HUDEP-2 (cell line): ENCODE results near the gene PID1.

Experiments
- DNase-seq, 76 experiments: peaks; one replicate each; lab custom pipeline; 2025; ENCODE audit not compliant: unreplicated experiment in 76 of 76; lab: John Stamatoyannopoulos, UW

The PID1 gene

GRCh38 chr2:229173825-229174359 is 97.2 kb downstream of the PID1 start:
- no peak for DNase-seq

DNA sequence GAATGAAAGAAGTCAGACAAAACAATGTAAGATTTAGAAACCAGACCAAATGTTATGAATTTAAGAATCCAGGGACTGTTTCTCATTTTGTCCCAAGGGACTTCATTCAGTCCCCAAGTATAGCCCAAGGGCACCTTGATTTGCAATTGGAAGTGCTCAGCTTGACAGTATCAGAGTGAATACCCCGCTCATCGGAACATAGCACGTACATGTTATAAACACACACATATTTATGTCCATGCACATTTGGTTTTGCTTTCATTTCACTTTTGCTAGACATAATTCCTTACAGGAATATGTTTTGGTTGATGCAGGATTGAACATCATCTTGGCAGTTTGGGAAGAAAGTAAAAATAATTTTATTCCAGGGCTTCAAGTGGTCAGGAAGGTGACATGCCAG is 100.2 kb downstream of the PID1 start:
- DNase-seq: no peak

DNA sequence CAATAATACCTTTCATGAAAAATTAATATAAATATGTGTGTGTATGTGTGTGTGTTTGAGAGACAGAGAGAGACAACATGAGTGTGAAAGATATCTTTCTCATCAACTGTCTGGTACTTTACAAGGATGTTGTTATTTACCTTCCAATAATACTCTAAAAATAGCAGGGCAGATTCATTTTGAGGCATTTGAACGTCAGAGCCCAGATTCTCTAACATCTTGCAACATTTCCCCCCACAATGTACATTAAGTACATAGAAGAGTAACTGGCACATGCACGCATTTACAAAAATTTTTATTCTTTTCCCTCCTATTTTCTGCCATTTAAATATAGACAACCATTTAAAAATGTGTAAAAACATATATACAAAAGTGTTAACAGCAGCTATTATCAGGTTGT is 100.9 kb downstream of the PID1 start:
- DNase-seq: no peak

DNA sequence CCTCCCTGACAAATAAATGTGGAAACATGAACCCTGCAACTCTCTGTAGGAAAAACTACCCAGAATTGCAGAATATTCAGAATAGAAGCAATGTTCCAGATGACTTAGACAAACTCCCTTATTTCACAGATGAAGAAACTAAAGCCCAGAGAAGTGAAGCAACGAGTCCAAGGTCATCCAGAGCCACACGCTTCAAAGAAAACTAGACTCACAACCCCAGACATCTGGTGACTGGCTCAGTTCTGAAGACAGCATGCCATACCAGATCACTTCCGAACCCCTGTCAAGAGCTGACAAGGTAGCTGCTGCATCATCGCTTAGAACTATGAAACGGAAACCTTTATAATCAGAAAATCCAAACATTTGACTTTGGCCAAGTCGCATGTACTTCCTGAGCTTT is 101.3 kb downstream of the PID1 start:
- no peak for DNase-seq

DNA sequence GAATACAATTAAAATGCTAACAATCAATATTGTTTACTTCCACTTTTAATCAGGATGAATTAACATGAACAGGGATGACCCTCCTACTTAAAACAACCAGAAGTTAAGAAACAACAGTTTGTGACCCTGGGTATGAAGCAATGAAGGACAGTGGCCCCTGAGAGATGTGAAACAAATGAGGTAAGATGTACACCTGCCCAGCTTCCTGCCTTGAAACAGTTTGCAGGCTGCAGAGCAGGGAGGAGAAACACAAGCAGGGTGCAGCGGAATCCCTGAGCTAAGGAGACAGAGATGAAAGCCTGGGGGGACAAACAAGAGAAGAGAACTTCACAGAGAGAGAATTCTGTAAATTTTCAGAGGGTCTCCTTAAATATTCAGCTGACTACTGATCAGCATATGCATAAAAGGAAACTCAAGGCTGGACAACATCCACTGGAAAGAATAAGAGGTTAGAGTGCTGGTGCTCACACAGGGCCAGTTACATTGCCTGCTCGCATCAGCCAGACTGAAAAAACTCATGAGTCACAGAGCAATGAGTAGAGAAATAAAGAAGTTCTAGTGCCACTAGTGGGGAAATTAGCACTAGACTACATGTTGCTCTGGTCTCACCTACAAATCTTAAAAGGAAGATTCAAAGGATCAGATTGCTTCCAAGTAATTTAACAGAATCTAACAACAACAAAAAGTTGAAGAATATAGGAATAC is 106.4 kb downstream of the PID1 start:
- no peak for DNase-seq

GRCh38 chr2:229163893-229164292 is 107.2 kb downstream of the PID1 start:
- DNase-seq: no peak

DNA sequence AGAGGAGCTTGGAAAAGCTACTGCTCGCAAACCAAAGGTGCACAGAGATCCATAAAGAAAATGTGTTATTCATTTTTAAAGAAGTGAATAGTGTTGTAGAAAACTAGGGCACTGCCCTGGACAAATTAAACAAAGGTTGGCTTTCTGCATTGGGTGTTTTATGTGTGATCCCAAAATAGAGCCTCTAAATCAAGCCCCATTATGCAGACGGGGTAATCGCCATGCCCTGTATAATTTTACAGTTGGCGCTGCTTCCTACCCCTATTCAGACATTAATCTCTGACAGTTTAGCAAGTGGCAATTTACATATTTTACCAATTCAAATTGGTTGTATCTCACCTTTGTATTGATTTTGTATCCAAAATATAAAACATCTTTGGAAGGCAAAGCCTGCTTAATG is 109.1 kb downstream of the PID1 start:
- DNase-seq: no peak

DNA sequence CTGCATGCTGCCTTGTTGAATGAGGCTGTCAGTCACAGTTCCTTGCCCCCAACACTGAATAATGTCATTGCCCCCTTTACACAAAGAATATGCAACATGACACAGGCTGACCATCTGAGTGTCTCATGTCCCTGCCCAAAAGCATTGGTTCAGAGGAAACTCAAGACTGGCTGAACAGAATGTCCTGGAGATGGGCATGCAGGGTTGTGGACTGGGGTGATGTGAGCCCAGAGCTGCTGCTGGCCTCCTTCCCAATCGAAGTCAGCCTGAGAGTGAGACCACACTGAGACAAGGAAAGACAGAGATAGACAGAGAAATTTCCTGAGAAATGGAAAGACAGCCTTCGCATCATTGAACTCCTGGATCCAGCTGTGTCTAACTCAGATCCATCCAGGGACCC is 110.1 kb downstream of the PID1 start:
- no peak for DNase-seq

DNA sequence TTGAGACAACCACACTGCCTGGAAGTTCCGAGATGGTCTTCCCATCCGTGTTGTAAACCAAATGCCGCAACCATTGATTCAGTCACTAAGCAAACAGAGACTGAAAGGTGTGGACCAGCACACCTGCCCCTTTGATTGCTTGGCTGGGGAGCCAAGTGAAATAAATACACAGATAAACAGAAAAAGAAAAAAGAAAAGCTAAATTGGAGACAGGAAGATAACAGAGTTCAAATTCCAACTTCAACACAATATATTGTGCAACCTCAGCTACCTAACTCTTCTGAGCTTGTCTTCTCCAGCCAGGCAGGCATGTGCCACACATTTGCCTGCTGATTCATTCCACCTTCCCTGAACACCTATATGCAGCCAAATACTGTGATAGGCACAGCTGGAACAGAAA is 110.9 kb downstream of the PID1 start:
- no peak for DNase-seq

- no peak for DNase-seq
These were observed 111.7 kb downstream of the PID1 start for GRCh38 chr2:229159405-229159804.

GRCh38 chr2:229154381-229154780 is 116.7 kb downstream of the PID1 start:
- DNase-seq: no peak

DNA sequence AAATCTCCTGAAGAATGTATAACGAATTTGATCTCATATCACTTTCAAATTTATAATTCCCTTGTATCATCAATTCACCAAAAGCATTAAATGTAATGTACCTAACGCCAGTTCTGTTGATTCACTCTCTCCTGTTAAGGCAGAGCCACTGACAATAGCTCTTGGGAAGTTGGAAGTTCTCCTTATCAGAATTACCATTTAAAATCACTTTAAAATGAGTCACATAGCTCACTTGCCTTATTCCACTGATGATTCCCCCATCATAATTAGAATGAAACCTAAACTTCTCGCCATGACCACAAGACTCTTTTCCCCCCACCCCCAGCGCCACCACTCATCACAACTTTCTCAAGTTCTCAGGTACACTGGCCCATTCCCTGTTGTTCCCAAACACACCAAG is 117.1 kb downstream of the PID1 start:
- no peak for DNase-seq

GRCh38 chr2:229153267-229153666 is 117.8 kb downstream of the PID1 start:
- no peak for DNase-seq

- no peak for DNase-seq
These were observed 118.4 kb downstream of the PID1 start for GRCh38 chr2:229152674-229153073.

DNA sequence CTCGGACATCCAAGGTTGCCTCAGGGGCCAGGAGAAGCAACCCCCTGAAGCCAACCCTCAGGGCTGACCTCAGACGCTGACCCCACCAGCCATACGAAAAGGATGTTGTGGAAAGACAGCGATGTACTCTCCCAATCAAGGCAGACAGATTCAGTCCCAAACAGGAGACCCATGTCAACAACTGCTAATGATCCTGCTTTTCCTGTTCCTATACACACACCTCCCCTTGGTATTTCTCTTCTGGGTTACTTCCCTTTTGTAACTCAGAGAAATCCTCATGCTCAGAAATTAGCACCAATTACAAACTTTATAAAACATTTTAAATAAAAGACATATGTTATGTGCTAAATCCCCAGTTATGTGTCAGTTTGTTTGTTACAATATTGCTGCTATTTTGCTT is 120.8 kb downstream of the PID1 start:
- DNase-seq: no peak

- DNase-seq: no peak
These were observed 129.6 kb downstream of the PID1 start for GRCh38 chr2:229141424-229142025.

DNA sequence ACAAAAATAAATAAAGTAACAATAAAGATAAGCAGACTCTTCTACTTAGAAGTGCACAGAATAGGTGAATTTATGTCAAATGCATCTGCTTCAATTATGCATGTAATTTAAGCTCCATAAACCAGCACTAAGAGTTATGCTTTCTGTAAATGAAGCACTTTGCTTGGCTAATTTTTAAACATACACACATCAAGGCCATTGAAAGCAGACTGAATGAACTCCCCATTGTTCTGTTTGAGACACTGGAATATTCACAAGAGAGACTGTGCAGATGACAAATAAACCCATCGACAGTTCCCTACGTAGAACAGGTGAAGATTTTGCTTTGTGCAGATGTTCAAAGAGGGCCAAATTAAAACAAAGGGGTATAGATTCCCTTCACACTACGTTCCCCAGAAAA is 133.4 kb downstream of the PID1 start:
- DNase-seq: no peak

DNA sequence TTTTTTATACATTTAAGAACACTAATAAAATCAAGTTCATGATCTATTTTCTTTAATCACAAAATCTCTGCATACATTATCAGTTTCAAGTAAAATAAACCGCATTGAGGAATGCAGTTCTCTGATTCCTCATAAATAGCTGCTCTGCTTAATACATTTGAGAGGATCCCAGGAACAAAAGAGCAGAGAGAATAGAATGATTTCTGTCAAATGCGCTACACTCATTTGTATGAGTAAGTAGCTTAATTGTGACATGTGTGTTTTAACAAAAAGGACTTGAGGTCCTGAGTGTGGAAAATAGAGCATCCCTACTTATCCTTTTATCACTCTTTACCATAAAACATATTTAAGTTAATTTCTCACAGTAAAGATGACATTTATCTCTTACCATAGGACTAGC is 134.0 kb downstream of the PID1 start:
- DNase-seq: no peak

- peak in 1 of 76 experiments; percentile 1 for DNase-seq
These were observed 137.8 kb downstream of the PID1 start for GRCh38 chr2:229133155-229133772.

- DNase-seq: no peak
These were observed 138.9 kb downstream of the PID1 start for GRCh38 chr2:229132236-229132635.

- DNase-seq: no peak
These were observed 140.6 kb downstream of the PID1 start for GRCh38 chr2:229130522-229130921.

- no peak for DNase-seq
These were observed 141.2 kb downstream of the PID1 start for GRCh38 chr2:229129738-229130371.
